HepG2 (cell line): Measurements from ENCODE around the gene TYMP. TPM values are rescaled to one million over a fixed set of nuclear protein-coding genes. Genes with fewer than 3 reads are reported as not detected.

ENCODE experiments used
- ARID5B ChIP-seq: IDR thresholded peaks from 2 replicates; pipeline ENCODE4 v1.4.0; 2020; ENCODE audit warnings: mild to moderate bottlenecking, missing genetic modification reagents
- CHD2 ChIP-seq: IDR thresholded peaks from 2 replicates; pipeline ENCODE4 v1.6.1; 2011; ENCODE audit warnings: low read depth, low read length, improper control_type of control experiment
- GMEB2 ChIP-seq: IDR thresholded peaks from 2 replicates; pipeline ENCODE4 v1.6.1; 2016; ENCODE audit warnings: missing biosample characterization, missing genetic modification reagents, low read depth
- GRHL1 ChIP-seq: sonication (generic); formaldehyde crosslinking; conservative IDR thresholded peaks from 2 replicates; pipeline ENCODE4 v1.8.0; 2022; ENCODE audit warnings: missing genetic modification reagents
- KLF6 ChIP-seq: IDR thresholded peaks from 2 replicates; pipeline ENCODE4 v1.8.0; 2016; ENCODE audit warnings: missing biosample characterization, missing genetic modification reagents
- LRRFIP1 ChIP-seq: sonication (generic); formaldehyde crosslinking; conservative IDR thresholded peaks from 2 replicates; pipeline ENCODE4 v1.4.0; 2020; ENCODE audit warnings: missing genetic modification reagents
- PATZ1 ChIP-seq: sonication (generic); formaldehyde crosslinking; IDR thresholded peaks from 2 replicates; pipeline ENCODE4 v1.4.0; 2020; ENCODE audit warnings: missing genetic modification reagents
- SIN3B ChIP-seq: fragments of 150-350 bp; IDR thresholded peaks from 2 replicates; pipeline ENCODE4 v1.6.1; 2014; ENCODE audit warnings: low read length
- SP1 ChIP-seq, 2 experiments: fragments of 450-650 bp in 1 of 2; sonication (generic) in 1 of 2; formaldehyde crosslinking in 1 of 2; IDR thresholded peaks; 2 replicates each; pipeline versions ENCODE4 v1.4.0 to v1.6.1; 2016 to 2020; ENCODE audit warnings: missing genetic modification reagents in 1 of 2
- TAF1 ChIP-seq: sonication (generic); formaldehyde crosslinking; IDR thresholded peaks from 2 replicates; pipeline ENCODE4 v1.4.0; 2020; ENCODE audit warnings: missing genetic modification reagents
- TEAD3 ChIP-seq: optimal IDR thresholded peaks from 2 replicates; pipeline ENCODE3; 2016; ENCODE audit warnings: borderline replicate concordance
- TFE3 ChIP-seq: IDR thresholded peaks from 2 replicates; pipeline ENCODE4 v1.6.1; 2016
- TRIM22 ChIP-seq: fragments of 450-650 bp; IDR thresholded peaks from 2 replicates; pipeline ENCODE4 v1.6.1; 2017
- ZNF501 ChIP-seq: sonication (generic); formaldehyde crosslinking; IDR thresholded peaks from 2 replicates; pipeline ENCODE4 v1.5.1; 2020; ENCODE audit warnings: mild to moderate bottlenecking, moderate library complexity, missing genetic modification reagents
- polyA plus RNA-seq, 8 experiments: library from polyadenylated mRNA; depleted of rRNA in 3 of 8; stranded (reverse) in 7 of 8; unstranded in 1 of 8; fragments of >200 nt; fragmentation: Illumina TruSeq in 4 of 8; extraction: Trizol in 4 of 8; gene quantifications; 2 replicates each; pipeline versions ENCODE4 v1.2.1 to v1.2.3, GENCODE V29; 2011 to 2016; ENCODE audit warnings: low read depth in 4 of 8, missing spikeins in 1 of 8, mixed read lengths in 1 of 8; ENCODE audit not compliant: insufficient read depth in 1 of 8
- total RNA-seq, 5 experiments: library from RNA; depleted of rRNA; stranded (reverse); fragments of >200 nt; fragmentation: Illumina TruSeq; extraction: Trizol; gene quantifications; 2 replicates each; pipeline ENCODE4 v1.2.3, GENCODE V29; 2016; ENCODE audit warnings: low read depth in 1 of 5

TYMP gene
- total and polyA plus RNA-seq, 2 of the 13 experiments (the other 11 are each of a cell fraction or from before 2014, with no cell fraction given): 3.9 to 4.3 TPM

GRCh38 chr22:50498322-50498890 lies 31.4 kb downstream of the TYMP start (continued):
- no peak for TF ChIP-seq GMEB2
- peak; percentile 62 for TF ChIP-seq PATZ1 (CRISPR knock-in tag)
- TF ChIP-seq GRHL1 (CRISPR knock-in tag): no peak
- 0 out of 2 replicates have a peak, but pooled peaks have one; percentile 32 for TF ChIP-seq KLF6
- TF ChIP-seq CHD2: no peak
- no peak for TF ChIP-seq TRIM22
- TF ChIP-seq ARID5B (CRISPR knock-in tag): peak; percentile 16; the same call in 1 of the 2 replicates
- no peak for TF ChIP-seq SIN3B
- TF ChIP-seq LRRFIP1 (CRISPR knock-in tag): no peak
- TF ChIP-seq TEAD3: peak; percentile 8
- TF ChIP-seq SP1 (IDR thresholded peaks at IDR 0.05): no peak
- peak; percentile 20; the same call in 1 of the 2 replicates for TF ChIP-seq SP1 (CRISPR knock-in tag; IDR thresholded peaks at IDR 0.05)
- peak; percentile 39; the same call in 1 of the 2 replicates for TF ChIP-seq ZNF501 (CRISPR knock-in tag)
- 0 out of 2 replicates have a peak, but pooled peaks have one; percentile 19 for TF ChIP-seq TAF1 (CRISPR knock-in tag)
- peak; percentile 12; the same call in 1 of the 2 replicates for TF ChIP-seq TFE3 (CRISPR knock-in tag)
